Spleen (tissue), 11 donors: ENCODE results near the gene KIF23. TPM values are rescaled to one million over a fixed set of nuclear protein-coding genes. Genes with fewer than 3 reads are reported as not detected.

Experiments
- DNase-seq: peaks from one replicate; pipeline ENCODE4 v3.0.0-alpha.2; 2020
- H3K27ac ChIP-seq, 8 donors: fragments of 200-600 bp; sonication (generic) in 7 of 8; 1 replicate in 4 of 8; 2 replicates in 4 of 8; pipeline versions ENCODE4 v1.5.0 to v1.8.0; 2016 to 2021; ENCODE audit warnings: inconsistent platforms in 4 of 8, mild to moderate bottlenecking in 4 of 8, moderate library complexity in 1 of 8
- H3K27me3 ChIP-seq, 7 donors: fragments of 200-600 bp; sonication (generic) in 6 of 7; replicated peaks in 1 of 7; 1 replicate in 4 of 7; 2 replicates in 3 of 7; pipeline versions ENCODE4 v1.5.0 to v1.8.0; 2016 to 2021; ENCODE audit warnings: inconsistent platforms in 3 of 7, mild to moderate bottlenecking in 1 of 7
- H3K36me3 ChIP-seq, 6 donors: fragments of 200-600 bp; sonication (generic) in 5 of 6; 1 replicate in 4 of 6; 2 replicates in 2 of 6; pipeline versions ENCODE4 v1.5.0 to v1.8.0; 2016 to 2021; ENCODE audit warnings: inconsistent platforms in 2 of 6
- H3K4me1 ChIP-seq, 6 donors: fragments of 200-600 bp; sonication (generic) in 5 of 6; 1 replicate in 3 of 6; 2 replicates in 3 of 6; pipeline versions ENCODE4 v1.5.0 to v1.8.0; 2016 to 2021; ENCODE audit warnings: inconsistent platforms in 3 of 6
- H3K4me3 ChIP-seq, 8 donors: fragments of 200-600 bp; sonication (generic) in 7 of 8; 1 replicate in 4 of 8; 2 replicates in 4 of 8; pipeline versions ENCODE4 v1.5.0 to v1.8.0; 2016 to 2021; ENCODE audit warnings: inconsistent platforms in 4 of 8, mild to moderate bottlenecking in 4 of 8, moderate library complexity in 2 of 8
- H3K9me3 ChIP-seq, 8 donors: fragments of 200-600 bp; sonication (generic) in 7 of 8; 1 replicate in 4 of 8; 2 replicates in 4 of 8; pipeline versions ENCODE4 v1.5.0 to v1.8.0; 2016 to 2021; ENCODE audit warnings: inconsistent platforms in 4 of 8
- CTCF ChIP-seq, 11 experiments: fragments of 200-600 bp in 7 of 11; fragments of 450-650 bp in 4 of 11; sonication (generic) in 4 of 11; IDR thresholded peaks in 8 of 11; conservative IDR thresholded peaks in 3 of 11; 1 replicate in 7 of 11; 2 replicates in 4 of 11; pipeline versions ENCODE4 v1.4.0 to v1.8.0; 2016 to 2021; ENCODE audit warnings: antibody characterized with exemption in 11 of 11, inconsistent platforms in 4 of 11, mild to moderate bottlenecking in 1 of 11
- POLR2A ChIP-seq, 3 donors: fragments of 450-650 bp; IDR thresholded peaks; one replicate each; pipeline ENCODE4 v1.5.1; 2017; ENCODE audit warnings: antibody characterized with exemption in 3 of 3, mild to moderate bottlenecking in 1 of 3
- POLR2AphosphoS5 ChIP-seq, 3 donors: sonication (generic); formaldehyde crosslinking; IDR thresholded peaks; one replicate each; pipeline ENCODE4 v1.5.1; 2017; ENCODE audit warnings: antibody characterized with exemption in 3 of 3
- WGBS, 5 donors: extraction: QIAGEN DNeasy Blood & Tissue Kit in 3 of 5; methylation state at CpG; one replicate each; pipeline versions ENCODE4 v1.1.5 to v1.1.7; 2013 to 2018; 5-methylcytosine and 5-hydroxymethylcytosine counted together
- intact Hi-C: fragments of 100-400 bp; cut with DNase I; formaldehyde crosslinking; loops from one replicate; pipeline ENCODE4 v1.15.0; 2023; ENCODE audit warnings: low total_unique reads
- polyA plus RNA-seq, 3 donors: library from polyadenylated mRNA; stranded (reverse); fragments of 200-250 nt; gene quantifications; one replicate each; pipeline ENCODE4 v1.2.1, GENCODE V29; 2013
- total RNA-seq, 7 donors: library from RNA; depleted of rRNA in 3 of 7; stranded (reverse); fragments of >200 nt in 3 of 7; fragmentation: NEBNext Ultra II Directional in 4 of 7; extraction: Animal tissue kit (Norgen Biotek cat#: 25700) in 4 of 7; gene quantifications; one replicate each; pipeline versions ENCODE4 v1.1.0 to v1.2.1, GENCODE V29; 2016 to 2021
- donor health status: healthy with polysubstance abuse.
- donor health status: DM: no; HTN: no; CAD: no; lungs with moderate emphysema.
- donor health status: DM: no; HTN: no; CAD: no.
- donor health status: Bipolar disorder and iron deficiency.
- donor health status: healthy.
- donor health status: DM: no; HTN: no; CAD: no.
- donor health status: DM: yes; HTN: yes; CAD: no.

KIF23 gene
- total and polyA plus RNA-seq, 10 donors = 0.89 to 9.2 (median 4.5) TPM

- intact Hi-C loops = loop anchor here (10.0 kb wide), 1 partner anchor 1010 kb away; no protein-coding TSS in a partner anchor
- Histone ChIP-seq H3K27me3 (peaks cover 0 to 47% (median 0%) of the 10 kb centered on the region in 7 donors), H3K9me3 (peaks cover 0 to 6% (median 2%) of the 10 kb centered on the region in 8 donors), H3K4me1 (peaks cover 0 to 4% (median 0%) of the 10 kb centered on the region in 6 donors), H3K27ac (no peak overlapping the region), H3K36me3 (no peaks in the 10 kb centered on the region), H3K4me3 (no peak overlapping the region)
- WGBS, 5 donors = 74 to 84% (median 76%) methylated on average over 7 of the region's 7 CpGs
- DNase-seq = no peak
- no peak for TF ChIP-seq POLR2A (IDR thresholded peaks at IDR 0.05)
- no peak for TF ChIP-seq POLR2AphosphoS5 (IDR thresholded peaks at IDR 0.05)
- no peak for TF ChIP-seq CTCF (IDR thresholded peaks at IDR 0.05 in 8 of 11, conservative IDR thresholded peaks at IDR 0.05 in 3 of 11)
Measured at GRCh38 chr15:69474846-69475455, 60.8 kb downstream of the KIF23 start.

GRCh38 chr15:69475769-69476358 is 61.7 kb downstream of the KIF23 start:
- H3K27me3 ChIP-seq = peaks cover 0 to 47% (median 0%) of the 10 kb centered on the region in 7 donors
- no peak overlapping the region for H3K27ac ChIP-seq
- no peaks in the 10 kb centered on the region for H3K36me3 ChIP-seq
- H3K4me3 ChIP-seq = no peak overlapping the region
- intact Hi-C loops = loop anchor here (10.0 kb wide), 1 partner anchor 1009 kb away; no protein-coding TSS in a partner anchor
- peak; percentile 89 for DNase-seq
- peaks cover 0 to 10% (median 4%) of the 10 kb centered on the region in 8 donors for H3K9me3 ChIP-seq
- TF ChIP-seq POLR2AphosphoS5 (IDR thresholded peaks at IDR 0.05) (no peak), CTCF (IDR thresholded peaks at IDR 0.05 in 8 of 11, conservative IDR thresholded peaks at IDR 0.05 in 3 of 11) (peak; percentile 87 to 98 (median 95))
- peaks cover 0 to 4% (median 0%) of the 10 kb centered on the region in 6 donors for H3K4me1 ChIP-seq
- WGBS, 5 donors = 29 to 44% (median 38%) methylated on average over 8 of the region's 8 CpGs

- Histone ChIP-seq H3K9me3 (peaks cover 0 to 10% (median 4%) of the 10 kb centered on the region in 8 donors), H3K36me3 (no peaks in the 10 kb centered on the region), H3K27ac (no peak overlapping the region), H3K4me3 (no peak overlapping the region), H3K27me3 (peaks cover 0 to 47% (median 0%) of the 10 kb centered on the region in 7 donors), H3K4me1 (peaks cover 0 to 4% (median 0%) of the 10 kb centered on the region in 6 donors)
- WGBS, 5 donors = 80 to 90% (median 83%) methylated on average over 9 of the region's 9 CpGs
- intact Hi-C loops = loop anchor here (10.0 kb wide), 1 partner anchor 1008 kb away; no protein-coding TSS in a partner anchor
- DNase-seq = no peak
- TF ChIP-seq CTCF (IDR thresholded peaks at IDR 0.05 in 8 of 11, conservative IDR thresholded peaks at IDR 0.05 in 3 of 11) (no peak), POLR2AphosphoS5 (IDR thresholded peaks at IDR 0.05) (no peak), POLR2A (IDR thresholded peaks at IDR 0.05) (no peak)
Measured at GRCh38 chr15:69476704-69477473, 62.7 kb downstream of the KIF23 start.
